Measurements from ENCODE around the gene PLA2G4F. TPM values are rescaled to one million over a fixed set of nuclear protein-coding genes. Genes with fewer than 3 reads are reported as not detected.

Gene PLA2G4F, protein sequence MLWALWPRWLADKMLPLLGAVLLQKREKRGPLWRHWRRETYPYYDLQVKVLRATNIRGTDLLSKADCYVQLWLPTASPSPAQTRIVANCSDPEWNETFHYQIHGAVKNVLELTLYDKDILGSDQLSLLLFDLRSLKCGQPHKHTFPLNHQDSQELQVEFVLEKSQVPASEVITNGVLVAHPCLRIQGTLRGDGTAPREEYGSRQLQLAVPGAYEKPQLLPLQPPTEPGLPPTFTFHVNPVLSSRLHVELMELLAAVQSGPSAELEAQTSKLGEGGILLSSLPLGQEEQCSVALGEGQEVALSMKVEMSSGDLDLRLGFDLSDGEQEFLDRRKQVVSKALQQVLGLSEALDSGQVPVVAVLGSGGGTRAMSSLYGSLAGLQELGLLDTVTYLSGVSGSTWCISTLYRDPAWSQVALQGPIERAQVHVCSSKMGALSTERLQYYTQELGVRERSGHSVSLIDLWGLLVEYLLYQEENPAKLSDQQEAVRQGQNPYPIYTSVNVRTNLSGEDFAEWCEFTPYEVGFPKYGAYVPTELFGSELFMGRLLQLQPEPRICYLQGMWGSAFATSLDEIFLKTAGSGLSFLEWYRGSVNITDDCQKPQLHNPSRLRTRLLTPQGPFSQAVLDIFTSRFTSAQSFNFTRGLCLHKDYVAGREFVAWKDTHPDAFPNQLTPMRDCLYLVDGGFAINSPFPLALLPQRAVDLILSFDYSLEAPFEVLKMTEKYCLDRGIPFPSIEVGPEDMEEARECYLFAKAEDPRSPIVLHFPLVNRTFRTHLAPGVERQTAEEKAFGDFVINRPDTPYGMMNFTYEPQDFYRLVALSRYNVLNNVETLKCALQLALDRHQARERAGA
- total RNA-seq = not detected in 2 replicates

DNA sequence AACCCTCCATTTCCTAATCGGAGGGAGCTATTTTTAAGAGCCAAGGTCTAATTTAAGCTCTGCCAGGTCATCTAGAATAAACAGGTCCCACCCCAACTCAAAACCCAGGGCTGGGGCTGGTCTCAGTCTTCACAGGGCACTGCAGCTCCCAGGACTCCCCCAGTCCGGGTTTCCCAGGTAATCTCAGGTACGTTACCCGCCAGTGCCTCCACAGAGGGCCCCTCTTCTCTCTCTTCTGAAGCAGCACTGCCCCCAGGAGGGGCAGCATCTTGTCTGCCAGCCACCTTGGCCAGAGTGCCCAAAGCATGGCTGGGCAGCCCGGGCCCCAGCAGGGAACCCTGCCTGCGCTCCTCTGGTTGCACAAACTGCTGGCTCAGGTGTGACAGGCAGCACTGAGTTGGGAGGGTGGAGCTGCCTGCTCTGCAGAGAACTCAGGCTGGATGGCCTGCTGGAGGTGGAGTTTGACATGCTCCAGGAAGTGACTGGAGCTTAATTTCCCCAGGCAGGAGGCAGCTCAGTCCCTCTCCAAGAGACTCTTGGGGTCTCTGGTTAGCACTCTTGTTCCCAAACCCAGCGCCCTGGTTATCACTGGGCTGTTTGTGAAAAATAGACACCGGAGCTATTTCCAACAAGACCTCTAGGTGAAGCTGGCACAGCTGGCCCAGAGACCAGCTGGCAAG lies at the start of gene PLA2G4F:
PLA2G4F (minus strand) TSS at position 394 of the 680 bp plus-strand sequence; CDS start at position 307, 87 bp downstream.

DNA sequence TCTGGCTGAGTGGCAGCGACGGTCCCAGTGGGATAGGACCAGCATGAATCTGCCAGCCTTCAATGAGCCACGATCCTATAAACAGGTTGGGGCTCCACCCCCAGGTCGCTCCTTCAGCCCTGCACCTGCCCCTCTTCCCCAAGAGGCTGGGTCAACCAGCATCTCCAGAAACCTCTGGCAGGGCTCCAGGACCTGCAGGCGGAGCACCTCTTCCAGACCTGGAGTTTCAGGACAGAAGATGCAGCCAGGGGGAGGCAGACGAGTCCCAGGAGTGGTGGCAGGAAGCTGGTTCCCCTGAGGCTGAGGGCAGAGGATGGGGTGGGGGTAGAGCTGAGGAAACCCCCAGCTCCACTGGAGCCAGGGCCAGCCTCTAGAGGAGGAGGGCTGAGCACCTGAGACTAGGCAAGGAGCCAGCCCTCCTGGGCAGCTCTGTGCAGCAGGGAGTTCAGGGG lies 61.9 kb downstream of the PLA2G4F start, which contains the start of gene PLA2G4D:
PLA2G4D (minus strand) TSS at position 51 of the 452 bp plus-strand sequence. CDS start 103 bp downstream, outside the sequence.

Other genes with a start within 250 kb of the PLA2G4F start
- gene EHD4, start 184.1 kb downstream of the PLA2G4F start, total RNA-seq = 16.3 and 57.8 TPM in 2 replicates
- not detected in 2 replicates for gene PLA2G4E, start 135.6 kb downstream of the PLA2G4F start, total RNA-seq
- gene PLA2G4D, start 62.1 kb downstream of the PLA2G4F start, total RNA-seq = not detected in 2 replicates
- gene VPS39, start 51.7 kb upstream of the PLA2G4F start, total RNA-seq = 56.7 and 63.8 TPM in 2 replicates
- gene GANC, start 116.6 kb upstream of the PLA2G4F start, total RNA-seq = 14.6 and 15.4 TPM in 2 replicates
- gene TMEM87A, start 116.8 kb upstream of the PLA2G4F start, total RNA-seq = 58.4 and 71.6 TPM in 2 replicates
- gene CAPN3, start 202.9 kb upstream of the PLA2G4F start, total RNA-seq = 0.74 and 4.2 TPM in 2 replicates